C4-2B (cell line): ENCODE measurements around the gene FHIT.

ENCODE experiments used
- CTCF ChIP-seq: fragments of 450-650 bp; conservative IDR thresholded peaks from 2 replicates; pipeline ENCODE4 v1.5.1; 2017; ENCODE audit warnings: mild to moderate bottlenecking
- ZFX ChIP-seq: fragments of 450-650 bp; IDR thresholded peaks from 2 replicates; pipeline ENCODE4 v1.6.1; 2017

- TF ChIP-seq CTCF, result no peak
- no peak for TF ChIP-seq ZFX
These were observed 1178.0 kb downstream of the FHIT start for GRCh38 chr3:60073228-60073627.
